GM21717 (cell line): ENCODE data around the gene PPP6R2.

Source experiments
- ATAC-seq: cut with Tn5 transposase; IDR thresholded peaks from one replicate; pipeline ENCODE4 v1.9.1; 2021; ENCODE audit warnings: mild to moderate bottlenecking, moderate library complexity; ENCODE audit not compliant: unreplicated experiment

The PPP6R2 gene

GRCh38 chr22:50482107-50483074 lies 139.3 kb downstream of the PPP6R2 start:
- ATAC-seq: no peak

- no peak for ATAC-seq
Observed at GRCh38 chr22:50483106-50483505, 140.0 kb downstream of the PPP6R2 start.

- no peak for ATAC-seq
Observed at GRCh38 chr22:50483556-50483955, 140.4 kb downstream of the PPP6R2 start.

- no peak for ATAC-seq
Observed at GRCh38 chr22:50483977-50484853, 141.1 kb downstream of the PPP6R2 start.

- ATAC-seq: no peak
Observed at GRCh38 chr22:50485221-50486131, 142.3 kb downstream of the PPP6R2 start.

GRCh38 chr22:50486561-50487289 lies 143.6 kb downstream of the PPP6R2 start, which contains the start of gene MIOX:
Gene MIOX (plus strand): TSS chr22:50486859. CDS start chr22:50486898, 39 bp downstream.
- ATAC-seq: no peak

GRCh38 chr22:50487290-50488005 lies 144.3 kb downstream of the PPP6R2 start:
- ATAC-seq: no peak

- no peak for ATAC-seq
Observed at GRCh38 chr22:50488006-50488677, 145.0 kb downstream of the PPP6R2 start.

- no peak for ATAC-seq
Observed at GRCh38 chr22:50488886-50489285, 145.8 kb downstream of the PPP6R2 start.

GRCh38 chr22:50489363-50490243 lies 146.5 kb downstream of the PPP6R2 start:
- no peak for ATAC-seq

- no peak for ATAC-seq
Observed at GRCh38 chr22:50490531-50491308, 147.6 kb downstream of the PPP6R2 start.
